ENCODE results near the gene GLUL.

Gene GLUL

GRCh38 chr1:182410620-182411273 is 19.2 kb upstream of the GLUL start:
- H3K4me3 ChIP-seq (ENCODE audit: low read depth in 1 of 2, low read length in 2 of 2): no peak overlapping the region
- no peaks in the 10 kb centered on the region for H3K36me3 ChIP-seq (ENCODE audit: control insufficient read depth in 1 of 2, insufficient read depth in 2 of 2, low read length in 2 of 2)
- no peak overlapping the region for H3K27ac ChIP-seq (ENCODE audit: low read length)
- H3K27me3 ChIP-seq (ENCODE audit: low read depth, low read length): no peaks in the 10 kb centered on the region
- no peaks in the 10 kb centered on the region for H3K9me3 ChIP-seq (ENCODE audit: control insufficient read depth in 1 of 2, low read length in 2 of 2)
- no peaks in the 10 kb centered on the region for H3K4me1 ChIP-seq (ENCODE audit: control insufficient read depth in 1 of 2, insufficient read depth in 2 of 2, low read length in 2 of 2)

GRCh38 chr1:182410138-182410537 is 18.5 kb upstream of the GLUL start:
- Histone ChIP-seq H3K9me3 (ENCODE audit: control insufficient read depth in 1 of 2, low read length in 2 of 2) (no peaks in the 10 kb centered on the region), H3K27ac (ENCODE audit: low read length) (no peak overlapping the region), H3K36me3 (ENCODE audit: control insufficient read depth in 1 of 2, insufficient read depth in 2 of 2, low read length in 2 of 2) (no peaks in the 10 kb centered on the region)

GRCh38 chr1:182408435-182409075 is 17.0 kb upstream of the GLUL start:
- H3K9me3 ChIP-seq (ENCODE audit: control insufficient read depth in 1 of 2, low read length in 2 of 2): no peaks in the 10 kb centered on the region
- H3K27ac ChIP-seq (ENCODE audit: low read length): no peak overlapping the region
- no peak overlapping the region for H3K4me3 ChIP-seq (ENCODE audit: low read depth in 1 of 2, low read length in 2 of 2)
- no peaks in the 10 kb centered on the region for H3K27me3 ChIP-seq (ENCODE audit: low read depth, low read length)
- no peaks in the 10 kb centered on the region for H3K36me3 ChIP-seq (ENCODE audit: control insufficient read depth in 1 of 2, insufficient read depth in 2 of 2, low read length in 2 of 2)
- no peaks in the 10 kb centered on the region for H3K4me1 ChIP-seq (ENCODE audit: control insufficient read depth in 1 of 2, insufficient read depth in 2 of 2, low read length in 2 of 2)

More at GRCh38 chr1:182410138-182410537, 18.5 kb upstream of the GLUL start:
- Histone ChIP-seq H3K4me1 (ENCODE audit: control insufficient read depth in 1 of 2, insufficient read depth in 2 of 2, low read length in 2 of 2) (no peaks in the 10 kb centered on the region), H3K27me3 (ENCODE audit: low read depth, low read length) (no peaks in the 10 kb centered on the region), H3K4me3 (ENCODE audit: low read depth in 1 of 2, low read length in 2 of 2) (no peak overlapping the region)

- Histone ChIP-seq H3K9me3 (ENCODE audit: control insufficient read depth in 1 of 2, low read length in 2 of 2) (no peaks in the 10 kb centered on the region), H3K36me3 (ENCODE audit: control insufficient read depth in 1 of 2, insufficient read depth in 2 of 2, low read length in 2 of 2) (no peaks in the 10 kb centered on the region), H3K27ac (ENCODE audit: low read length) (no peak overlapping the region), H3K4me1 (ENCODE audit: control insufficient read depth in 1 of 2, insufficient read depth in 2 of 2, low read length in 2 of 2) (no peaks in the 10 kb centered on the region), H3K4me3 (ENCODE audit: low read depth in 1 of 2, low read length in 2 of 2) (no peak overlapping the region), H3K27me3 (ENCODE audit: low read depth, low read length) (no peaks in the 10 kb centered on the region)
Measured at GRCh38 chr1:182407724-182408123, 16.1 kb upstream of the GLUL start.

GRCh38 chr1:182406012-182406411 is 14.4 kb upstream of the GLUL start:
- H3K27me3 ChIP-seq (ENCODE audit: low read depth, low read length): no peaks in the 10 kb centered on the region
- no peaks in the 10 kb centered on the region for H3K36me3 ChIP-seq (ENCODE audit: control insufficient read depth in 1 of 2, insufficient read depth in 2 of 2, low read length in 2 of 2)
- H3K27ac ChIP-seq (ENCODE audit: low read length): no peak overlapping the region

GRCh38 chr1:182405578-182405977 is 14.0 kb upstream of the GLUL start:
- Histone ChIP-seq H3K4me1 (ENCODE audit: control insufficient read depth in 1 of 2, insufficient read depth in 2 of 2, low read length in 2 of 2) (no peaks in the 10 kb centered on the region), H3K27ac (ENCODE audit: low read length) (no peak overlapping the region), H3K36me3 (ENCODE audit: control insufficient read depth in 1 of 2, insufficient read depth in 2 of 2, low read length in 2 of 2) (no peaks in the 10 kb centered on the region)

More at GRCh38 chr1:182406012-182406411, 14.4 kb upstream of the GLUL start:
- Histone ChIP-seq H3K4me1 (ENCODE audit: control insufficient read depth in 1 of 2, insufficient read depth in 2 of 2, low read length in 2 of 2) (no peaks in the 10 kb centered on the region), H3K4me3 (ENCODE audit: low read depth in 1 of 2, low read length in 2 of 2) (no peak overlapping the region), H3K9me3 (ENCODE audit: control insufficient read depth in 1 of 2, low read length in 2 of 2) (no peaks in the 10 kb centered on the region)

GRCh38 chr1:182404781-182405180 is 13.2 kb upstream of the GLUL start:
- H3K36me3 ChIP-seq (ENCODE audit: control insufficient read depth in 1 of 2, insufficient read depth in 2 of 2, low read length in 2 of 2): no peaks in the 10 kb centered on the region
- no peaks in the 10 kb centered on the region for H3K9me3 ChIP-seq (ENCODE audit: control insufficient read depth in 1 of 2, low read length in 2 of 2)
- no peaks in the 10 kb centered on the region for H3K4me1 ChIP-seq (ENCODE audit: control insufficient read depth in 1 of 2, insufficient read depth in 2 of 2, low read length in 2 of 2)
- H3K4me3 ChIP-seq (ENCODE audit: low read depth in 1 of 2, low read length in 2 of 2): no peak overlapping the region
- no peak overlapping the region for H3K27ac ChIP-seq (ENCODE audit: low read length)
- H3K27me3 ChIP-seq (ENCODE audit: low read depth, low read length): no peaks in the 10 kb centered on the region

More at GRCh38 chr1:182405578-182405977, 14.0 kb upstream of the GLUL start:
- Histone ChIP-seq H3K9me3 (ENCODE audit: control insufficient read depth in 1 of 2, low read length in 2 of 2) (no peaks in the 10 kb centered on the region), H3K27me3 (ENCODE audit: low read depth, low read length) (no peaks in the 10 kb centered on the region), H3K4me3 (ENCODE audit: low read depth in 1 of 2, low read length in 2 of 2) (no peak overlapping the region)

- H3K36me3 ChIP-seq (ENCODE audit: control insufficient read depth in 1 of 2, insufficient read depth in 2 of 2, low read length in 2 of 2): no peaks in the 10 kb centered on the region
- no peaks in the 10 kb centered on the region for H3K9me3 ChIP-seq (ENCODE audit: control insufficient read depth in 1 of 2, low read length in 2 of 2)
- H3K4me3 ChIP-seq (ENCODE audit: low read depth in 1 of 2, low read length in 2 of 2): no peak within 1 kb of the TSS
- H3K27me3 ChIP-seq (ENCODE audit: low read depth, low read length): no peaks in the 10 kb centered on the region
- H3K27ac ChIP-seq (ENCODE audit: low read length): no peak within 1 kb of the TSS
- peaks cover 6 to 10% of the 10 kb centered on the region in 2 donors for H3K4me1 ChIP-seq (ENCODE audit: control insufficient read depth in 1 of 2, insufficient read depth in 2 of 2, low read length in 2 of 2)
Measured at GRCh38 chr1:182400567-182400966, 9.0 kb upstream of the GLUL start, which contains the start of gene TEDDM1. TSS of gene TEDDM1 (minus strand) at chr1:182400667. CDS start at chr1:182400485, 182 bp downstream.

GRCh38 chr1:182397653-182398393 is 6.2 kb upstream of the GLUL start:
- no peak overlapping the region for H3K4me3 ChIP-seq (ENCODE audit: low read depth in 1 of 2, low read length in 2 of 2)
- H3K27me3 ChIP-seq (ENCODE audit: low read depth, low read length): no peaks in the 10 kb centered on the region
- H3K36me3 ChIP-seq (ENCODE audit: control insufficient read depth in 1 of 2, insufficient read depth in 2 of 2, low read length in 2 of 2): no peaks in the 10 kb centered on the region
- no peak overlapping the region for H3K27ac ChIP-seq (ENCODE audit: low read length)
- no peaks in the 10 kb centered on the region for H3K9me3 ChIP-seq (ENCODE audit: control insufficient read depth in 1 of 2, low read length in 2 of 2)
- H3K4me1 ChIP-seq (ENCODE audit: control insufficient read depth in 1 of 2, insufficient read depth in 2 of 2, low read length in 2 of 2): peaks cover 6 to 10% of the 10 kb centered on the region in 2 donors

GRCh38 chr1:182395906-182396305 is 4.3 kb upstream of the GLUL start:
- Histone ChIP-seq H3K4me1 (ENCODE audit: control insufficient read depth in 1 of 2, insufficient read depth in 2 of 2, low read length in 2 of 2) (peaks cover 6 to 10% of the 10 kb centered on the region in 2 donors), H3K27ac (ENCODE audit: low read length) (peak overlapping the region; percentile 6), H3K36me3 (ENCODE audit: control insufficient read depth in 1 of 2, insufficient read depth in 2 of 2, low read length in 2 of 2) (no peaks in the 10 kb centered on the region), H3K27me3 (ENCODE audit: low read depth, low read length) (no peaks in the 10 kb centered on the region), H3K4me3 (ENCODE audit: low read depth in 1 of 2, low read length in 2 of 2) (no peak overlapping the region), H3K9me3 (ENCODE audit: control insufficient read depth in 1 of 2, low read length in 2 of 2) (no peaks in the 10 kb centered on the region)

GRCh38 chr1:182394055-182394775 is 2.6 kb upstream of the GLUL start:
- H3K27ac ChIP-seq (ENCODE audit: low read length): peak overlapping the region; percentile 14
- no peak overlapping the region for H3K4me3 ChIP-seq (ENCODE audit: low read depth in 1 of 2, low read length in 2 of 2)
- H3K9me3 ChIP-seq (ENCODE audit: control insufficient read depth in 1 of 2, low read length in 2 of 2): no peaks in the 10 kb centered on the region
- no peaks in the 10 kb centered on the region for H3K27me3 ChIP-seq (ENCODE audit: low read depth, low read length)
- no peaks in the 10 kb centered on the region for H3K36me3 ChIP-seq (ENCODE audit: control insufficient read depth in 1 of 2, insufficient read depth in 2 of 2, low read length in 2 of 2)
- peaks cover 6 to 10% of the 10 kb centered on the region in 2 donors for H3K4me1 ChIP-seq (ENCODE audit: control insufficient read depth in 1 of 2, insufficient read depth in 2 of 2, low read length in 2 of 2)
